ENCODE measurements around the gene LAPTM5. TPM values are rescaled to one million over a fixed set of nuclear protein-coding genes. Genes with fewer than 3 reads are reported as not detected.

LAPTM5 gene
- total RNA-seq, 1 experiment from 2014 or later, result 1.5 TPM

- ChIA-PET RAD21 (ENCODE audit: low non-redundant PET in 1 of 2, low total read pairs in 2 of 2, uncharacterized antibody in 2 of 2, unreplicated experiment in 2 of 2) (no interaction called here), CTCF (interaction anchor here (0.7 to 6.1 kb wide), 3 partner anchors 9 to 54 kb away, joined by 5 to 49 read pairs (median 20); no protein-coding TSS in a partner anchor), POLR2A (interaction anchor here (1.2 kb wide), 1 partner anchor 9 kb away, joined by 7 read pairs; no protein-coding TSS in a partner anchor)
- intact Hi-C loops (cut with micrococcal nuclease), result no loop called here
- Histone ChIP-seq H3K9me2 (ENCODE audit: insufficient read depth) (no peaks in the 10 kb centered on the region), H3K36me3 (ENCODE audit: control insufficient read depth in 1 of 2, insufficient read depth in 2 of 2, low read length in 2 of 2) (no peaks in the 10 kb centered on the region), H3K4me1 (ENCODE audit: control insufficient read depth in 1 of 2, insufficient read depth in 2 of 2, low read length in 2 of 2) (no peaks in the 10 kb centered on the region), H3K27me3 (ENCODE audit: insufficient read depth, low read length) (no peaks in the 10 kb centered on the region), H3K4me3 (replicated peaks in 1 of 2; ENCODE audit: low read depth in 1 of 2, low read length in 2 of 2) (no peak overlapping the region), H3K9ac (ENCODE audit: low read length) (no peak overlapping the region), H2AFZ (ENCODE audit: low read depth, low read length, poor library complexity, severe bottlenecking) (no peak overlapping the region), H3K79me2 (ENCODE audit: insufficient read depth, low read length) (no peaks in the 10 kb centered on the region), H4K20me1 (ENCODE audit: insufficient read depth) (no peaks in the 10 kb centered on the region), H3K27ac (ENCODE audit: low read depth, low read length) (no peak overlapping the region), H3K9me3 (ENCODE audit: control insufficient read depth in 1 of 2, insufficient read depth in 1 of 2, low read depth in 1 of 2, low read length in 2 of 2) (no peaks in the 10 kb centered on the region), H3K4me2 (ENCODE audit: low read length) (no peak overlapping the region)
- TF ChIP-seq TCF7L2 (IDR thresholded peaks at IDR 0.05; ENCODE audit: borderline replicate concordance, extremely low read depth, insufficient read depth, insufficient read length) (no peak), CEBPB (IDR thresholded peaks at IDR 0.05; ENCODE audit: low read depth) (no peak), SIN3A (IDR thresholded peaks at IDR 0.05; ENCODE audit: low read depth) (no peak), MAX (IDR thresholded peaks at IDR 0.05) (no peak), EZH2 (IDR thresholded peaks at IDR 0.05) (no peak), POLR2AphosphoS5 (IDR thresholded peaks at IDR 0.05; ENCODE audit: low read depth, low read length) (no peak), ZNF274 (IDR thresholded peaks at IDR 0.05; ENCODE audit: low read depth, low read length) (no peak), REST (IDR thresholded peaks at IDR 0.05; ENCODE audit: low read depth) (no peak), JUND (IDR thresholded peaks at IDR 0.05) (no peak), RAD21 (IDR thresholded peaks at IDR 0.05; ENCODE audit: low read depth) (no peak), ELF1 (IDR thresholded peaks at IDR 0.05; ENCODE audit: borderline replicate concordance, low read depth) (no peak), SP1 (IDR thresholded peaks at IDR 0.05; ENCODE audit: low read depth) (no peak), SRF (IDR thresholded peaks at IDR 0.05; ENCODE audit: low read depth) (no peak), ZBTB33 (IDR thresholded peaks at IDR 0.05; ENCODE audit: extremely low read depth, insufficient replicate concordance, low read length) (no peak), ZFX (IDR thresholded peaks at IDR 0.05) (no peak), FOSL1 (IDR thresholded peaks at IDR 0.05; ENCODE audit: low read depth) (no peak), ATF3 (IDR thresholded peaks at IDR 0.05) (no peak), CTCF (IDR thresholded peaks at IDR 0.05 in 2 of 3, conservative IDR thresholded peaks at IDR 0.05 in 1 of 3; ENCODE audit: borderline replicate concordance in 1 of 3, insufficient read depth in 1 of 3, low read depth in 2 of 3, low read length in 2 of 3) (no peak)
- no TSS peak for BruUV-seq (replicated peaks)
- DNase-seq (ENCODE audit: low read depth, low spot score) (no peak), ATAC-seq (peak; percentile 36)
These were observed 29.8 kb downstream of the LAPTM5 start for GRCh38 chr1:30727824-30728223.

All from HCT116 (cell line).